Neuronal stem cell (in vitro differentiated cells): ENCODE data around the gene TRIP12.
"Not testable (repeated sequence)": the region's sequence is repeated elsewhere in the genome, so short reads cannot be mapped to it uniquely, and the experiment has no call there.

ENCODE experiments used
- DNase-seq: peaks from one replicate; pipeline ENCODE4 v3.0.0-alpha.2; 2013; ENCODE audit warnings: low spot score
- H2AFZ ChIP-seq: one replicate; pipeline ENCODE4 v1.6.1; 2013; ENCODE audit warnings: mild to moderate bottlenecking, low read length, inconsistent platforms
- H2AK5ac ChIP-seq: 2 replicates; pipeline ENCODE4 v1.6.1; 2013; ENCODE audit warnings: low read depth, mild to moderate bottlenecking, inconsistent platforms, low read length, moderate library complexity, mixed read lengths
- H2BK120ac ChIP-seq: 2 replicates; pipeline ENCODE4 v1.6.1; 2013; ENCODE audit warnings: low read depth, mild to moderate bottlenecking, inconsistent platforms, low read length, moderate library complexity, mixed read lengths
- H2BK12ac ChIP-seq: one replicate; pipeline ENCODE4 v1.6.1; 2013; ENCODE audit warnings: low read length, inconsistent platforms
- H2BK15ac ChIP-seq: 2 replicates; pipeline ENCODE4 v1.6.1; 2013; ENCODE audit warnings: mild to moderate bottlenecking, low read length, inconsistent platforms, mixed read lengths
- H2BK5ac ChIP-seq: one replicate; pipeline ENCODE4 v1.6.1; 2013; ENCODE audit warnings: inconsistent platforms, mild to moderate bottlenecking, low read length, moderate library complexity
- H3K14ac ChIP-seq: one replicate; pipeline ENCODE4 v1.6.1; 2013; ENCODE audit warnings: low read length, inconsistent platforms
- H3K18ac ChIP-seq: 2 replicates; pipeline ENCODE4 v1.6.1; 2013; ENCODE audit warnings: low read length, inconsistent platforms
- H3K23ac ChIP-seq: 2 replicates; pipeline ENCODE4 v1.6.1; 2013; ENCODE audit warnings: low read depth, mild to moderate bottlenecking, mixed read lengths, low read length, inconsistent platforms; ENCODE audit not compliant: poor library complexity
- H3K27ac ChIP-seq: replicated peaks from 3 replicates; pipeline ENCODE4 v1.5.1; 2013; ENCODE audit warnings: low read length, inconsistent platforms
- H3K27me3 ChIP-seq, 3 experiments: 2 replicates each; pipeline ENCODE4 v1.6.1; 2013; ENCODE audit warnings: low read length in 3 of 3, mild to moderate bottlenecking in 2 of 3, inconsistent platforms in 1 of 3, low read depth in 1 of 3, mixed read lengths in 1 of 3, moderate library complexity in 1 of 3; ENCODE audit not compliant: control insufficient read depth in 3 of 3, insufficient read depth in 3 of 3
- H3K36me3 ChIP-seq, 2 donors: replicated peaks in 1 of 2; 2 replicates each; pipeline ENCODE4 v1.6.1; 2013; ENCODE audit warnings: low read length in 2 of 2; ENCODE audit not compliant: control insufficient read depth in 2 of 2, insufficient read depth in 2 of 2
- H3K4ac ChIP-seq: 2 replicates; pipeline ENCODE4 v1.6.1; 2013; ENCODE audit warnings: inconsistent platforms, mild to moderate bottlenecking, low read length, moderate library complexity
- H3K4me1 ChIP-seq, 2 donors: 1 replicate in 1 of 2; 2 replicates in 1 of 2; pipeline ENCODE4 v1.6.1; 2013; ENCODE audit warnings: low read length in 2 of 2, low read depth in 1 of 2; ENCODE audit not compliant: control insufficient read depth in 2 of 2, insufficient read depth in 1 of 2
- H3K4me2 ChIP-seq: one replicate; pipeline ENCODE4 v1.6.1; 2013; ENCODE audit warnings: mild to moderate bottlenecking, low read length, inconsistent platforms; ENCODE audit not compliant: insufficient read depth, poor library complexity, severe bottlenecking
- H3K4me3 ChIP-seq, 2 donors: 2 replicates each; pipeline ENCODE4 v1.5.1; 2013; ENCODE audit warnings: low read length in 2 of 2, mild to moderate bottlenecking in 2 of 2, inconsistent platforms in 1 of 2, moderate library complexity in 1 of 2
- H3K79me1 ChIP-seq: one replicate; pipeline ENCODE4 v1.6.1; 2013; ENCODE audit warnings: low read depth, mild to moderate bottlenecking, inconsistent platforms, low read length, moderate library complexity
- H3K9ac ChIP-seq: one replicate; pipeline ENCODE4 v1.6.1; 2013; ENCODE audit warnings: mild to moderate bottlenecking, low read depth, low read length, inconsistent platforms; ENCODE audit not compliant: poor library complexity
- H3K9me3 ChIP-seq, 2 donors: replicated peaks in 1 of 2; 2 replicates each; pipeline versions ENCODE3 to v1.6.1; 2013; ENCODE audit warnings: low read length in 2 of 2, mild to moderate bottlenecking in 2 of 2, inconsistent platforms in 1 of 2, low read depth in 1 of 2, mixed read lengths in 1 of 2, moderate library complexity in 1 of 2; ENCODE audit not compliant: control insufficient read depth in 2 of 2, insufficient read depth in 1 of 2
- H4K8ac ChIP-seq: one replicate; pipeline ENCODE4 v1.6.1; 2013; ENCODE audit warnings: low read depth, mild to moderate bottlenecking, inconsistent platforms, low read length, moderate library complexity
- H4K91ac ChIP-seq: one replicate; pipeline ENCODE4 v1.6.1; 2013; ENCODE audit warnings: low read length, low read depth, mild to moderate bottlenecking, inconsistent platforms; ENCODE audit not compliant: poor library complexity
- WGBS, 2 donors: extraction: QIAGEN DNeasy Blood & Tissue Kit; methylation state at CpG; one replicate each; pipeline ENCODE4 v1.1.7; 2013; ENCODE audit warnings: missing lambda C conversion rate in 2 of 2, mixed read lengths in 1 of 2; ENCODE audit not compliant: insufficient read length in 2 of 2, insufficient replicate concordance in 1 of 2; ENCODE audit errors: extremely low coverage in 2 of 2; 5-methylcytosine and 5-hydroxymethylcytosine counted together

The TRIP12 gene

GRCh38 chr2:229757462-229757861 is 164.3 kb downstream of the TRIP12 start:
- H3K27ac ChIP-seq, H2BK5ac ChIP-seq, DNase-seq, H3K27me3 ChIP-seq, H3K14ac ChIP-seq, H2BK15ac ChIP-seq, H3K4me3 ChIP-seq, H3K4ac ChIP-seq, H3K9me3 ChIP-seq, H3K36me3 ChIP-seq, H3K4me1 ChIP-seq, H3K4me2 ChIP-seq, H3K9ac ChIP-seq, H2AK5ac ChIP-seq, H3K23ac ChIP-seq, H3K79me1 ChIP-seq, H4K8ac ChIP-seq, H2BK12ac ChIP-seq, H3K18ac ChIP-seq, H4K91ac ChIP-seq, H2BK120ac ChIP-seq, H2AFZ ChIP-seq: not testable (repeated sequence)
- no CpG with 5 or more reads among the region's 10 CpGs for WGBS, 2 donors

- H3K23ac ChIP-seq = no peak overlapping the region
- H3K27me3 ChIP-seq = no peaks in the 10 kb centered on the region
- no peak overlapping the region for H2BK15ac ChIP-seq
- no peak overlapping the region for H3K14ac ChIP-seq
- H3K4me1 ChIP-seq = no peaks in the 10 kb centered on the region
- no peak overlapping the region for H2BK120ac ChIP-seq
- no peak overlapping the region for H3K4ac ChIP-seq
- no peak overlapping the region for H2AK5ac ChIP-seq
- H2AFZ ChIP-seq = no peak overlapping the region
- H3K36me3 ChIP-seq = no peaks in the 10 kb centered on the region
- H2BK12ac ChIP-seq = no peak overlapping the region
- no peak overlapping the region for H3K4me2 ChIP-seq
- H3K79me1 ChIP-seq = no peaks in the 10 kb centered on the region
- DNase-seq = no peak
- no peak overlapping the region for H4K91ac ChIP-seq
- no CpG with 5 or more reads among the region's 11 CpGs for WGBS, 2 donors
- no peak overlapping the region for H3K18ac ChIP-seq
- no peaks in the 10 kb centered on the region for H3K9me3 ChIP-seq
- H3K27ac ChIP-seq = no peak overlapping the region
- H2BK5ac ChIP-seq = no peak overlapping the region
- no peak overlapping the region for H3K9ac ChIP-seq
- no peak overlapping the region for H3K4me3 ChIP-seq
- H4K8ac ChIP-seq = no peak overlapping the region
Measured at GRCh38 chr2:229752970-229753729, 168.7 kb downstream of the TRIP12 start.

DNA sequence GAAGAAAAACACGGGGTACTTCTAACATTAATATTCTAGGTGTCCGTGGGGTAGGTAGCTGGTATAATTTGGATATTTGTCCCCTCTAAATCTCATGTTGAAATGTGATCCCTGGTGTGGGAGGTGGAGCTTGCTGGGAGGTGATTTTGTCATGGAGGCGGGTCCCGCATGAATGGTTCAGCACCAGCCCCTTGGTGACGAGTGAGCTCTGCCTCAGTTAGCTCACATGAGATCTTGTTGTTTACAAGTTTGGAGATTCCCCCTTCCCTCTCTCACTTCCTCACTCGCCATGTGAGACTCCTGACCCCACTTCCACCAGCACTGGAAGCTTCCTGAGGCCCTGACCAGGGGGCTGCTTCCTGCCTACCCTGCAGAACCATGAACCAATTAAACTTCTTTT is 172.0 kb downstream of the TRIP12 start:
- Histone ChIP-seq H3K79me1 (no peaks in the 10 kb centered on the region), H2BK120ac (no peak overlapping the region), H3K4ac (no peak overlapping the region), H3K9ac (no peak overlapping the region), H3K4me1 (no peaks in the 10 kb centered on the region), H3K27me3 (no peaks in the 10 kb centered on the region), H4K91ac (no peak overlapping the region), H2AFZ (no peak overlapping the region), H3K18ac (no peak overlapping the region), H3K4me2 (no peak overlapping the region), H2BK5ac (no peak overlapping the region), H3K14ac (no peak overlapping the region), H4K8ac (no peak overlapping the region), H3K27ac (no peak overlapping the region), H3K4me3 (no peak overlapping the region), H2BK15ac (no peak overlapping the region), H2AK5ac (no peak overlapping the region), H3K36me3 (no peaks in the 10 kb centered on the region), H3K23ac (no peak overlapping the region), H2BK12ac (no peak overlapping the region), H3K9me3 (peaks cover 0 to under 1% of the 10 kb centered on the region in 2 donors)
- WGBS, 2 donors = no CpG with 5 or more reads among the region's 6 CpGs
- DNase-seq = no peak

DNA sequence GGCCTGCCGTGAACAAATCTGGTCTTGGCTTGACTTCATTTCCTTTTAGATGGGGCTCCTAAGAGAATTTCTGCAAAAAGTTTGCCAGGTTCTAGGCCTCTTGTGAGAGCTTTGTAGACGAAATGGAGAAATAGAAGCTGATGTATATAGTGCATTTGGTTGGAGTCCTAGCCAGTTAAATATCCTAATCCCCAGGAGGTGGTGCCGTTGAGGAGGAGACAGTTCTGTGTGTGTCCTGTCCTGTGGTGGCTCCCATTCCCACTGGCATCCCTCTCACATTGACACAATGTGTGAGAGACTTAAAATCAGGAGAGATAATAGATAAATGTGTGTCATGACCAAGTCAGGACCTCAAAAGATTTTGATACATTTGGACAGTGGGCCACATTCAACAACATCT is 172.9 kb downstream of the TRIP12 start:
- H3K4ac ChIP-seq = no peak overlapping the region
- no peaks in the 10 kb centered on the region for H3K27me3 ChIP-seq
- H3K36me3 ChIP-seq = no peaks in the 10 kb centered on the region
- no peak overlapping the region for H3K4me3 ChIP-seq
- H2BK12ac ChIP-seq = no peak overlapping the region
- no peak overlapping the region for H2BK15ac ChIP-seq
- no peak for DNase-seq
- no peak overlapping the region for H4K91ac ChIP-seq
- no peak overlapping the region for H4K8ac ChIP-seq
- H3K23ac ChIP-seq = no peak overlapping the region
- peaks cover 0 to 2% of the 10 kb centered on the region in 2 donors for H3K9me3 ChIP-seq
- no CpG with 5 or more reads among the region's 3 CpGs for WGBS, 2 donors
- H3K9ac ChIP-seq = no peak overlapping the region
- no peak overlapping the region for H3K27ac ChIP-seq
- H3K4me2 ChIP-seq = no peak overlapping the region
- no peak overlapping the region for H2BK5ac ChIP-seq
- H3K79me1 ChIP-seq = no peaks in the 10 kb centered on the region
- H2BK120ac ChIP-seq = no peak overlapping the region
- no peak overlapping the region for H3K14ac ChIP-seq
- no peak overlapping the region for H2AFZ ChIP-seq
- no peak overlapping the region for H2AK5ac ChIP-seq
- no peak overlapping the region for H3K18ac ChIP-seq
- no peaks in the 10 kb centered on the region for H3K4me1 ChIP-seq
